WI38 (cell line): ENCODE results near the gene SERAC1.
A peak's percentile ranks its signal among the peaks of the same experiment; 100 is the strongest.
"Not testable (repeated sequence)": the region's sequence is repeated elsewhere in the genome, so short reads cannot be mapped to it uniquely, and the experiment has no call there.

Experiments used
- H3K4me3 ChIP-seq: 2 replicates; pipeline ENCODE4 v1.5.1; 2011; ENCODE audit warnings: low read depth, mild to moderate bottlenecking, control low read depth, low read length
- TF ChIP-seq, protein P1 (sequence below): IDR thresholded peaks from 2 replicates; pipeline ENCODE4 v1.5.1; 2012; ENCODE audit warnings: low read depth, mild to moderate bottlenecking, control low read depth, low read length

SERAC1 gene

DNA sequence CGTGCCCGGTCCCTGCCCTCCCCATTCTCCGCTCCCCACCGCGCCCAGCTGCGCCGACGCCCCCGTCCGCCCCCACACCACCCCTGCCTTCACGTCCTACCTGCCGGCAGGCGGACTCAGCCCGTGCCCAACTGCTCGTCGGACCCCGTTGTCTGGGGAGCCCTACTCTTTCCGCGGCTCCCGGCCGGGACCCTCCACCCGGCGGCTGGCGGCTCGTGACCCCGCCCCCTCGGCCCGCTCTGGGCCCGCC lies at the start of gene SERAC1:
Gene SERAC1, minus strand, starts transcription at position 223 of the 250 bp plus-strand sequence. CDS start 9,899 bp downstream, outside the sequence.
- H3K4me3 ChIP-seq, result peak within 1 kb of the TSS; percentile 92
- TF ChIP-seq, protein P1, sequence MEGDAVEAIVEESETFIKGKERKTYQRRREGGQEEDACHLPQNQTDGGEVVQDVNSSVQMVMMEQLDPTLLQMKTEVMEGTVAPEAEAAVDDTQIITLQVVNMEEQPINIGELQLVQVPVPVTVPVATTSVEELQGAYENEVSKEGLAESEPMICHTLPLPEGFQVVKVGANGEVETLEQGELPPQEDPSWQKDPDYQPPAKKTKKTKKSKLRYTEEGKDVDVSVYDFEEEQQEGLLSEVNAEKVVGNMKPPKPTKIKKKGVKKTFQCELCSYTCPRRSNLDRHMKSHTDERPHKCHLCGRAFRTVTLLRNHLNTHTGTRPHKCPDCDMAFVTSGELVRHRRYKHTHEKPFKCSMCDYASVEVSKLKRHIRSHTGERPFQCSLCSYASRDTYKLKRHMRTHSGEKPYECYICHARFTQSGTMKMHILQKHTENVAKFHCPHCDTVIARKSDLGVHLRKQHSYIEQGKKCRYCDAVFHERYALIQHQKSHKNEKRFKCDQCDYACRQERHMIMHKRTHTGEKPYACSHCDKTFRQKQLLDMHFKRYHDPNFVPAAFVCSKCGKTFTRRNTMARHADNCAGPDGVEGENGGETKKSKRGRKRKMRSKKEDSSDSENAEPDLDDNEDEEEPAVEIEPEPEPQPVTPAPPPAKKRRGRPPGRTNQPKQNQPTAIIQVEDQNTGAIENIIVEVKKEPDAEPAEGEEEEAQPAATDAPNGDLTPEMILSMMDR, result no peak

DNA sequence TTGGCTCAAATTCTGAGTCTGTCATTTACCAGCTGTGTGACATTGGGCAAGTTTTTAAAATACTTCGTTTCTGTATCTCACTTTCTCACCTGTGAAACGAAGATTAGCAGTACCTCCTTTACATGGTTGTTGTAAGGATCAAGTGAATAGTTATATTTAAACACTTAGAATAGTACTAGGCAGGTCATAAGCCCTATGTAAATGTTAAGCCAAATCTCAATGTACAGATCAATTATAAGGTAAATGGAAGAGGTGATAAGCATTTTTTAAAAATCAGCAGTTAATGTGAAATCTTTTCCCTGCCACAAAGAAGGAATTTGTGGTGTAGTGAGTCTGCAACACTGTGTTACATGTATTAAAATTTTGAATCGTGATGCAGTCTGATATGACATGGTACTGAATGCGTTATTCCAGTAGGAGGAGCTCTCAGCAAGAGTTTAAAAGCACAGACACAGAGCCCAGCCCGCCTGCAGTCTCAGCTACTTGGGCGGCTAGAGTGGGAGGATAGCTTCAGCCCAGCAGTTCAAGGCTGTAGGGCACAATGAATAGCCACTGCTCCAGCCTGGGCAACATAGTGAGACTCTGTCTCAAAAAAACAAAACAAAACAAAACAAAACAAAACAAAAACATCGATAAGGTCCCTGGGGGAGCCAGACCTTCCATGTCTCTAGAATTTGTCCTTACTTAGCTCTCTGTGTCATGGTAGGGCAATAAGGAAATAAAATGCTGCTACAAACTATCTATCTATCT lies 46.0 kb upstream of the SERAC1 start:
- no peak overlapping the region for H3K4me3 ChIP-seq
- TF ChIP-seq, protein P1, result peak; percentile 72

DNA sequence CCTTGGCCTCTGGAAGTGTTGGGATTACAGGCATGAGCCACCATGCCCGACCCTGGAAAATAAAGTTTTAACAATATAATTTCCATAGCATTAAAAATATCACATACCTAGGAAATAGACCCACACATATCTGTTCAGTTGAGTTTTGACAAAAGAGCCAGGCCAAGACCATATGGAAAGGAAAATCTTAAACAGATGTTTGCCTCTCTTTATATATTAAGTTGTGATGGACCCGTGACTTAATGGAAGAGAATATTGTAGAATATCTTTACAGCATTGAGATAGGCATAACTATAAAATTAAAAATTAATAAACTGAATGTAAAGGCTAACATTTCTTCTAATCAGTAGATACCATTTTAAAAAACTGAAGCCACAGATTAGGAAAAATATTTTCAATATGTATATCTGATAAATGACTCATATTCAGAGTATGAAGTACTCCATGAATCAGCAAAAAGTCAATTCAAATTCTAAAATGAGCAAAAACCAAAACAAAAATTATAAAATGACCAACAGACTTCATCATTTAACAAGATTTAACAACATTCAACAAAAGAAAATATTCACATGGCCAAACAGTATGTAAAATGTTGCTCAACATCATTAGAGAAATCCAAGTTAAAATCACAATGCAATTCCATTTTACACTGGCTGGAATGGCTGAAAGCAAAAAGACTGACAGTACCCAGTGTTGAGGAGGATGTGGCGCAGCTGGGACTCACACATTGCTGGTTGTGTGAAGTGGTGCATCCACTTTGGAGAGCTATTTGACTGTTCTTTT lies 43.4 kb upstream of the SERAC1 start:
- TF ChIP-seq, protein P1, result no peak
- H3K4me3 ChIP-seq, result no peak overlapping the region

DNA sequence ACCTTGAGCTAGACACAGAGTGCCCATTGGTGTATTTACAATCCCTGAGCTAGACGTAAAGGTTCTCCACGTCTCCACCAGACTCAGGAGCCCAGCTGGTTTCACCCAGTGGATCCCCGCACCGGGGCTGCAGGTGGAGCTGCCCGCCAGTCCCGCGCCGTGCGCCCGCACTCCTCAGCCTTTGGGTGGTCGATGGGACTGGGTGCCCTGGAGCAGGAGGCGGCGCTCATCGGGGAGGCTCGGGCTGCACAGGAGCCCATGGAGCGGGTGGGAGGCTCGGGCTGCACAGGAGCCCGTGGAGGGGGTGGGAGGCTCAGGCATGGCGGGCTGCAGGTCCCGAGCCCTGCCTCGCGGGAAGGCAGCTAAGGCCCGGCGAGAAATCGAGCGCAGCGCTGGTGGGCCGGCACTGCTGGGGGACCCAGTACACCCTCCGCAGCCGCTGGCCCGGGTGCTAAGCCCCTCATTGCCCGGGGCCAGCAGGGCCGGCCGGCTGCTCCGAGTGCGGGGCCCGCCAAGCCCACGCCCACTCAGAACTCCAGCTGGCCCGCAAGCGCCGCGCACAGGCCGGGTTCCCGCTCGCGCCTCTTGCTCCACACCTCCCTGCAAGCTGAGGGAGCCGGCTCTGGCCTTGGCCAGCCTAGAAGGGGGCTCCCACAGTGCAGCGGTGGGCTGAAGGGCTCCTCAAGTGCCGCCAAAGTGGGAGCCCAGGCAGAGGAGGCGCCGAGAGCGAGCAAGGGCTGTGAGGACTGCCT lies 41.7 kb upstream of the SERAC1 start:
- H3K4me3 ChIP-seq, result not testable (repeated sequence)

DNA sequence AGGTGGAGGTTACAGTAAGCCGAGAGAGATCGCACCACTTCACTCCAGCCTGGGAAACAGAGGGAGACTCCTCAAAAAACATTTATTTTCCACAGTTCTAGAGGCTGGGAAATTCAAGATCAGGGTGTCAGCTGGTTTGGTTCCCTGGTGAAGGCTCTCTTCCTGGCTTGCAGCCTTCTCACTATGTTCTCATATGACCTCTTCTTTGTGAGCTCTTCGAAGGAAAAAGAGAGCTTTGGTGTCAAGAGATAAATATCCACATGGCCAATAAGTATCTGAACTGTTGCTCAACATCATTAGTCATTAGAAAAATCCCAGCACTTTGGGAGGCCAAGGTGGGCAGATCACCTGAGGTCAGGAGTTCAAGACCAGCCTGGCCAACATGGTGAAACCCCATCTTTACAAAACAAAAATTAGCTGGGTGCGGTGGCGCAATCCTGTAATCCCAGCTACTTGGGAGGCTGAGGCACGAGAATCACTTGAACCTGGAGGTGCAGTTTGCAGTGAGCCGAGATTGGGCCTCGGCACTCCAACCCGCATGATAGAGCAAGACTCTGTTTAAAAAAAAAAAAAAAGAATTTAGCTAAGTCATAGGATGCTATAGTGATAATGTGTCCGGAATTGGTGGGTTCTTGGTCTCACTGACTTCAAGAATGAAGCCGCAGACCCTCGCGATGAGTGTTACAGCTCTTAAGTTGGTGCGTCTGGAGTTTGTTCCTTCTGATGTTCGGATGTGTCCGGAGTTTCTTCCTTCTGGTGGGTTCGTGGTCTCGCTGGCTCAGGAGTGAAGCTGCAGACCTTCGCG lies 40.4 kb upstream of the SERAC1 start:
- not testable (repeated sequence) for H3K4me3 ChIP-seq

DNA sequence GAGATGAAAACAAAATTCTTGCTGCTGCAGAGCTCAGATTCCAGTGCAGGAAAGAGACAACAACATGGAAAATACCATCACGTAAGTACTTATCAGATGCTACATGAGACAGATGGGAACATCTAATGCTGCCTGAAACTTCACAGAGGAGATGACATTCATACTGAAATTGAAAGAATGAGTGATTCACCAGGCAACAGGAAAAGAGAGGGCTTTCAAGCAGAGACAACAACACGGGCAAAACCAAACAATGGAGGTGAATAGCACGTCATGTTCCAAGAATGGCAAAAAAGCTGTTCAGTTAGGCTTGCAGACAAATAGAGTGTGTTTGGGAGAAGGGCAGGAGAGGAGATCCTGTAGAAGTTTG lies 39.3 kb upstream of the SERAC1 start:
- TF ChIP-seq, protein P1, result no peak
- H3K4me3 ChIP-seq, result peak overlapping the region; percentile 13; the same call in 1 of the 2 replicates

DNA sequence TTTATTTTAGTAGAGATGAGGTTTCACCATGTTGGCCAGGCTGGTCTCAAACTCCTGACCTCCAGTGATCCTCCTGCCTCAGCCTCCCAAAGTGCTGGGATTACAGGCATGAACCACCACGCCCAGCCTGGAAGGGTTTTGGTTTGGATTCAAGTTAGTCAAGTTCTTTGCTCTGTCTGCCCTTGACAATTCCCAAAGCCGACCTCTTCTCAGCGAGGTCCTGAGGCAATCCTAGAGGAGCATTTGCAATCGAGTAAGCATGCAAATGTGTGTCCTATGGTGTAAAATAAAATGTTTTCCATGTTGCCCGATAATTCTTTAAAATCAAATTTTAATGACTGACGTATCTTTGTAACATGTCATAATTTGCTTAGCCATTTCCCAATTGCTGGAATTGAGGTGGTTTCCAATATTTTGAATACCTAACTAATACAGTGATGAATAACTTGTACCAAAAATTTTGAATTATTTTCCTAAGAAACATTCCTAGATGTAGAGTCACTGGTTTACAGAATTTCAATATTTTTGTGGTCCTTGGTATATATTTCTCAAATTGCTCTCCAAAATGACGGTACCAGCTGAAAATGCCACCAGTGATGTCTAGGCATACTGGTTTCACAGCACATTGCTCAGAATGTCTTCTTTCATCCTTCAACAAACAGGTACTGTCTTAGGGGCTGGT lies 38.8 kb upstream of the SERAC1 start:
- TF ChIP-seq, protein P1, result no peak
- no peak overlapping the region for H3K4me3 ChIP-seq
